ENCODE measurements around the gene JMJD1C. TPM values are rescaled to one million over a fixed set of nuclear protein-coding genes. Genes with fewer than 3 reads are reported as not detected.

JMJD1C gene
- total RNA-seq, 1 donor from 2014 or later: 65.0 TPM

DNA sequence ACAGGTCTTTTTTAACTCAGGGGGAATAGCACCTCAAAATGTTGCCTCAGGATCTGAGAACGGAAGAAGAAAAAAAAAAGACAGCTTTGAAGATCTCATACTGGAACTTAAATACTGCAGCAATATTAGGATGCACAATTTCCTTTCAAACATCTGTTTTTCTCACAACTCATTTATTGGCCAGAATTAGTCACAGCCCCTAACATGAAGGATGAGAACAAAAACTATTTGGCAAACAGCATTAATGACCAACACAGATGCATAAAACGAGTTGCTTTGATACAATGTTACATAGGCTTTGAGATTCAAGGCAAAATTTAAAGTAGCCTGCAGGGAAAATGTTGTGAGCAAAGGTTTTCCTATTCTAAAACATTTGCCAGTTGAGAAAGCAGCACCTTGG lies 36.5 kb downstream of the JMJD1C start:
- no peaks in the 10 kb centered on the region for H3K36me3 ChIP-seq
- intact Hi-C loops (cut with DNase I): no loop called here
- TF ChIP-seq, protein P1, sequence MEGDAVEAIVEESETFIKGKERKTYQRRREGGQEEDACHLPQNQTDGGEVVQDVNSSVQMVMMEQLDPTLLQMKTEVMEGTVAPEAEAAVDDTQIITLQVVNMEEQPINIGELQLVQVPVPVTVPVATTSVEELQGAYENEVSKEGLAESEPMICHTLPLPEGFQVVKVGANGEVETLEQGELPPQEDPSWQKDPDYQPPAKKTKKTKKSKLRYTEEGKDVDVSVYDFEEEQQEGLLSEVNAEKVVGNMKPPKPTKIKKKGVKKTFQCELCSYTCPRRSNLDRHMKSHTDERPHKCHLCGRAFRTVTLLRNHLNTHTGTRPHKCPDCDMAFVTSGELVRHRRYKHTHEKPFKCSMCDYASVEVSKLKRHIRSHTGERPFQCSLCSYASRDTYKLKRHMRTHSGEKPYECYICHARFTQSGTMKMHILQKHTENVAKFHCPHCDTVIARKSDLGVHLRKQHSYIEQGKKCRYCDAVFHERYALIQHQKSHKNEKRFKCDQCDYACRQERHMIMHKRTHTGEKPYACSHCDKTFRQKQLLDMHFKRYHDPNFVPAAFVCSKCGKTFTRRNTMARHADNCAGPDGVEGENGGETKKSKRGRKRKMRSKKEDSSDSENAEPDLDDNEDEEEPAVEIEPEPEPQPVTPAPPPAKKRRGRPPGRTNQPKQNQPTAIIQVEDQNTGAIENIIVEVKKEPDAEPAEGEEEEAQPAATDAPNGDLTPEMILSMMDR (IDR thresholded peaks at IDR 0.05): no peak
- H3K27me3 ChIP-seq: no peaks in the 10 kb centered on the region
- no peak for DNase-seq (ENCODE audit: low spot score in 2 of 2)
- H3K27ac ChIP-seq: no peak overlapping the region
- no peak overlapping the region for H3K4me3 ChIP-seq
- H3K9me3 ChIP-seq: no peaks in the 10 kb centered on the region
- peaks cover 0 to 18% of the 10 kb centered on the region in 2 donors for H3K4me1 ChIP-seq

DNA sequence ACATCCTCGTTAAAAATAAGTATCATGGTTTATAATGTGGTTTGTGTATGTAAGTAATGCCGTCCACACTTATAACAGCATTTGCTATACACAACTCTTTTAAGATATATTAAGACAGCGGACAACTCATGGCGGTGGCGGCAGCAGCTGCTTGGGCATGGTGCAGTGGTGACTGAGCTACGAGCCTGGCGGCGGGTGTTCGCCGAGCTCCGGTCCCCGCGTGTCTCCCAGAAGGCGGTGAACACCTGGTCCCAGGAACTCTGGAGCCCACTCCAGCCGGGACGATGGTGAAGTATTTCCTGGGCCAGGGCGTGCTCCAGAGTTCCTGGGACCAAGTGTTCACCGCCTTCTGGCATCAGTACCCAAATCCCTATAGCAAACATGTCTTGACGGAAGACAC lies 38.8 kb downstream of the JMJD1C start:
- no peaks in the 10 kb centered on the region for H3K36me3 ChIP-seq
- peaks cover 0 to 20% of the 10 kb centered on the region in 2 donors for H3K4me1 ChIP-seq
- no peak overlapping the region for H3K27ac ChIP-seq
- no peak for DNase-seq (ENCODE audit: low spot score in 2 of 2)
- intact Hi-C loops (cut with DNase I): no loop called here
- H3K4me3 ChIP-seq: no peak overlapping the region
- TF ChIP-seq, protein P1 (IDR thresholded peaks at IDR 0.05): no peak
- H3K27me3 ChIP-seq: no peaks in the 10 kb centered on the region
- no peaks in the 10 kb centered on the region for H3K9me3 ChIP-seq

DNA sequence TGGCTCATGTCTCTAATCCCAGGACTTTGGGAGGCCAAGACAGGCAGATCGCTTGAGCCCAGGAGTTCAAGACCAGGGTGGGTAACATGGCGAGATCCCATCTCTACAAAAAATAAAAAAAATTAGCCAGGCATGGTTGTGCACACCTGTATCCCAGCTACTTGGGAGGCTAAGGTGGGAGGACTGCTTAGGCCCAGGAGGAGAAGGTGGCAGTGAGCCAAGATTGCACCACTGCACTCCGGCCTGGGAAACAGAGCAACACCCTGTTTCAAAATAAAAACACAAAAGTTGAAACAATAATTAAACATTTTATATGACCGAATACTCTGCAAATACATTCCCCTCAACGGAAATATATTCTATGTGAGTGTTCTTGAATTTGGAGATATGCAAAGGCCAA lies 40.3 kb downstream of the JMJD1C start:
- no peaks in the 10 kb centered on the region for H3K27me3 ChIP-seq
- H3K4me1 ChIP-seq: peaks cover 0 to 24% of the 10 kb centered on the region in 2 donors
- intact Hi-C loops (cut with DNase I): no loop called here

DNA sequence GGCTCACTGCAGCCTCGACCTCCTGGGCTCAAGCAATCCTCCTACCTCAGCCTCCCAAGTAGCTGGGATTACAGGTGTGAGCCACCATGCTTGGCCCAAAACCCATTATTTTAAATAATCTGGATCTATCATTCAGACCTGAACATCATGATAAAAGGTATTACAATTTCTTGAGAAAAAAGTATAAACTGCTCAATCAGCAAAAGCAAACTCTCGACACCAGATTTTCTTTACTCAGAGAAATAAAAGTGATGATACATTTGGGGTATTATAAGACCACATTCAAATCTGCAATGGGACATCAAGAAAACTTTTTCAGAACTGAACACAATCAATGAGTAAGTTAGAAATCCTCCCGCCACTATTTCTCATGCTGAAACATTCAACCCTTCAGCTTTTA lies 41.2 kb downstream of the JMJD1C start:
- H3K27me3 ChIP-seq: no peaks in the 10 kb centered on the region
- DNase-seq (ENCODE audit: low spot score in 2 of 2): no peak
- H3K36me3 ChIP-seq: no peaks in the 10 kb centered on the region
- H3K9me3 ChIP-seq: no peaks in the 10 kb centered on the region
- peaks cover 0 to 20% of the 10 kb centered on the region in 2 donors for H3K4me1 ChIP-seq
- TF ChIP-seq, protein P1 (IDR thresholded peaks at IDR 0.05): no peak
- no peak overlapping the region for H3K27ac ChIP-seq
- no peak overlapping the region for H3K4me3 ChIP-seq
- intact Hi-C loops (cut with DNase I): no loop called here

More for the DNA sequence above, 40.3 kb downstream of the JMJD1C start:
- Histone ChIP-seq H3K4me3 (no peak overlapping the region), H3K9me3 (no peaks in the 10 kb centered on the region), H3K36me3 (no peaks in the 10 kb centered on the region), H3K27ac (no peak overlapping the region)
- TF ChIP-seq, protein P1 (IDR thresholded peaks at IDR 0.05): no peak
- DNase-seq (ENCODE audit: low spot score in 2 of 2): no peak

DNA sequence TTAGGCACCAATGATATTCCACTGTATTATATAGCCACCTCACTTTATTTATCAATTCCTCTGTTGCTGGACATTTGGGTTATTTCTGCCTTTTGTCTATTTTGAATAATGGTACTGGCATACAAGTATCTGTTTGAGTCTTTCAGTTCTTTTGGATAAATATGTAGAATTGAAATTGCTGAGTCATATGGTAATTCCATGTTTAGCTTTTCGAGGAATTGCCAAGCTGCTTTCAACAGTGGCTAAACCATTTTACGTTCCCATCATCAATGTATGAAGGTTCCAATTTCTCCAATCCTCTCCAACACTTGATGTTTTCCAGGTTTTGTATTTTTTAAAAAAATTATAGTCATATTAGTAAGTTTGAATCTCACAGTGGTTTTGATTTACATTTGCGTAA lies 42.3 kb downstream of the JMJD1C start:
- intact Hi-C loops (cut with DNase I): no loop called here
- TF ChIP-seq, protein P1 (IDR thresholded peaks at IDR 0.05): no peak
- DNase-seq (ENCODE audit: low spot score in 2 of 2): no peak

DNA sequence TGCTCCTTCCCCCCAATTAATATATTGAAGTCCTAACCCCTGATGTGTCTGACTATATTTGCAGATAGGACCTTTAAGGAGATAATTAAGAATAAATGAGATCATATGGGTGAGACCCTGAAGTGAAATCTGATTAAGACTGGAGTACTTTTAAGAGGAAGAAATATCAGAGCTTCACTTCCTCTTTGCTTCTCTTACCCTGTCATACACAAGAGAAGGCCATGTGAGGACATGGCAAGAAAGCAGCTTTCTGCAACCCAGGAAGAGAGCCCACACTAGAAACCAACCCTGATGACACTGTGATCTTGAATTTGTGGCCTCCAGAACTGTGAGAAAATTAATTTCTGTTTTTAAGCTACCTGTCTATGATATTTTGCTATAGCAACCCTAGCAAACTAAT lies 44.2 kb downstream of the JMJD1C start:
- no peak overlapping the region for H3K27ac ChIP-seq
- intact Hi-C loops (cut with DNase I): no loop called here
- H3K9me3 ChIP-seq: no peaks in the 10 kb centered on the region

More for the DNA sequence above, 42.3 kb downstream of the JMJD1C start:
- Histone ChIP-seq H3K9me3 (no peaks in the 10 kb centered on the region), H3K4me3 (no peak overlapping the region), H3K27me3 (no peaks in the 10 kb centered on the region), H3K27ac (no peak overlapping the region), H3K36me3 (no peaks in the 10 kb centered on the region), H3K4me1 (peaks cover 0 to 13% of the 10 kb centered on the region in 2 donors)

More for the DNA sequence above, 44.2 kb downstream of the JMJD1C start:
- no peak for DNase-seq (ENCODE audit: low spot score in 2 of 2)
- TF ChIP-seq, protein P1 (IDR thresholded peaks at IDR 0.05): no peak
- no peaks in the 10 kb centered on the region for H3K36me3 ChIP-seq
- H3K27me3 ChIP-seq: no peaks in the 10 kb centered on the region
- H3K4me3 ChIP-seq: no peak overlapping the region
- H3K4me1 ChIP-seq: peaks cover 0 to 8% of the 10 kb centered on the region in 2 donors

All from ascending aorta (tissue), 2 donors.